Neural progenitor cell (in vitro differentiated cells): Measurements from ENCODE around the gene SDE2.

Experiments used
- CTCF ChIP-seq: fragments of 200-600 bp; sonication (generic); IDR thresholded peaks from 2 replicates; pipeline ENCODE4 v1.5.1; 2017; ENCODE audit warnings: antibody characterized with exemption, mild to moderate bottlenecking
- EZH2 ChIP-seq: fragments of 200-600 bp; sonication (generic); IDR thresholded peaks from 2 replicates; pipeline ENCODE4 v1.6.1; 2017; ENCODE audit warnings: antibody characterized with exemption, mild to moderate bottlenecking, moderate library complexity

GRCh38 chr1:225995919-225996864 is 3.0 kb downstream of the SDE2 start:
- TF ChIP-seq CTCF, result no peak
- no peak for TF ChIP-seq EZH2
